Sigmoid colon (tissue), 4 donors: ENCODE data around the gene PWWP2A.

Experiments used
- CTCF ChIP-seq, 4 experiments: fragments of 450-650 bp in 3 of 4; fragments of 200-600 bp in 1 of 4; IDR thresholded peaks; one replicate each; pipeline ENCODE4 v1.5.1; 2016 to 2019; ENCODE audit warnings: antibody characterized with exemption in 4 of 4, mild to moderate bottlenecking in 3 of 4, moderate library complexity in 2 of 4
- EP300 ChIP-seq, 4 donors: sonication (generic); formaldehyde crosslinking; IDR thresholded peaks; one replicate each; pipeline ENCODE4 v1.6.1; 2017; ENCODE audit warnings: antibody characterized with exemption in 4 of 4
- POLR2A ChIP-seq, 2 donors: fragments of 450-650 bp; IDR thresholded peaks; one replicate each; pipeline ENCODE4 v1.6.1; 2016; ENCODE audit warnings: antibody characterized with exemption in 2 of 2, mild to moderate bottlenecking in 2 of 2, moderate library complexity in 2 of 2
- POLR2AphosphoS5 ChIP-seq, 4 donors: sonication (generic); formaldehyde crosslinking; IDR thresholded peaks; one replicate each; pipeline ENCODE4 v1.6.1; 2017; ENCODE audit warnings: antibody characterized with exemption in 4 of 4

GRCh38 chr5:160071516-160071915, 47.7 kb downstream of the PWWP2A start:
- TF ChIP-seq CTCF (IDR thresholded peaks at IDR 0.05) (no peak), POLR2AphosphoS5 (IDR thresholded peaks at IDR 0.05) (no peak), POLR2A (IDR thresholded peaks at IDR 0.05) (no peak), EP300 (IDR thresholded peaks at IDR 0.05) (no peak)
